Liver (tissue), 9 donors: ENCODE results near the gene WWC2. TPM values are rescaled to one million over a fixed set of nuclear protein-coding genes. Genes with fewer than 3 reads are reported as not detected.

ENCODE experiments used
- DNase-seq: peaks from one replicate; pipeline ENCODE4 v3.0.0-alpha.2; 2017; ENCODE audit warnings: low spot score
- H3K27ac ChIP-seq, 2 donors: one replicate each; pipeline ENCODE4 v1.7.0; 2013; ENCODE audit warnings: inconsistent platforms in 2 of 2, low read length in 2 of 2, control low read depth in 1 of 2, low read depth in 1 of 2, mild to moderate bottlenecking in 1 of 2
- H3K27me3 ChIP-seq, 4 donors: one replicate each; pipeline versions ENCODE4 v1.6.1 to v1.7.0; 2013; ENCODE audit warnings: low read length in 3 of 4, inconsistent platforms in 1 of 4, mild to moderate bottlenecking in 1 of 4, moderate library complexity in 1 of 4; ENCODE audit not compliant: control insufficient read depth in 4 of 4, insufficient read depth in 4 of 4
- H3K36me3 ChIP-seq, 4 donors: one replicate each; pipeline versions ENCODE4 v1.6.1 to v1.7.0; 2013; ENCODE audit warnings: low read length in 3 of 4, mild to moderate bottlenecking in 3 of 4, low read depth in 1 of 4, moderate library complexity in 1 of 4; ENCODE audit not compliant: control insufficient read depth in 4 of 4, insufficient read depth in 3 of 4
- H3K4me1 ChIP-seq, 4 donors: one replicate each; pipeline versions ENCODE4 v1.6.1 to v1.7.0; 2013; ENCODE audit warnings: low read length in 3 of 4, mild to moderate bottlenecking in 3 of 4, moderate library complexity in 1 of 4; ENCODE audit not compliant: control insufficient read depth in 4 of 4, insufficient read depth in 4 of 4
- H3K4me3 ChIP-seq, 3 donors: one replicate each; pipeline versions ENCODE4 v1.6.1 to v1.7.0; 2013; ENCODE audit warnings: low read length in 3 of 3, control low read depth in 1 of 3, low read depth in 1 of 3, mild to moderate bottlenecking in 1 of 3
- H3K9ac ChIP-seq, 2 donors: one replicate each; pipeline ENCODE4 v1.7.0; 2013; ENCODE audit warnings: low read length in 2 of 2, mild to moderate bottlenecking in 2 of 2, moderate library complexity in 2 of 2, control low read depth in 1 of 2, low read depth in 1 of 2
- H3K9me3 ChIP-seq, 4 donors: one replicate each; pipeline versions ENCODE4 v1.6.1 to v1.7.0; 2013; ENCODE audit warnings: low read length in 3 of 4; ENCODE audit not compliant: control insufficient read depth in 4 of 4
- EGR1 ChIP-seq, 2 donors: IDR thresholded peaks; 2 replicates each; pipeline ENCODE4 v1.6.1; 2016 to 2018; ENCODE audit warnings: antibody characterized with exemption in 2 of 2, low read depth in 2 of 2
- FOXA1 ChIP-seq: IDR thresholded peaks from 2 replicates; pipeline ENCODE4 v1.6.1; 2016; ENCODE audit warnings: antibody characterized with exemption
- FOXA2 ChIP-seq: IDR thresholded peaks from 2 replicates; pipeline ENCODE4 v1.6.1; 2016; ENCODE audit warnings: antibody characterized with exemption
- GABPA ChIP-seq, 2 donors: IDR thresholded peaks in 1 of 2; conservative IDR thresholded peaks in 1 of 2; 2 replicates each; pipeline ENCODE4 v1.6.1; 2016; ENCODE audit warnings: antibody characterized with exemption in 2 of 2, mild to moderate bottlenecking in 1 of 2, moderate library complexity in 1 of 2
- HNF4A ChIP-seq, 2 donors: conservative IDR thresholded peaks; 2 replicates each; pipeline ENCODE4 v1.6.1; 2016; ENCODE audit warnings: antibody characterized with exemption in 2 of 2, mild to moderate bottlenecking in 2 of 2
- HNF4G ChIP-seq: IDR thresholded peaks from 2 replicates; pipeline ENCODE4 v1.6.1; 2016; ENCODE audit warnings: antibody characterized with exemption
- JUND ChIP-seq, 2 donors: IDR thresholded peaks; 2 replicates each; pipeline ENCODE4 v1.6.1; 2016; ENCODE audit warnings: antibody characterized with exemption in 2 of 2
- RAD21 ChIP-seq, 2 donors: IDR thresholded peaks; 2 replicates each; pipeline ENCODE4 v1.6.1; 2016; ENCODE audit warnings: antibody characterized with exemption in 2 of 2, mild to moderate bottlenecking in 2 of 2
- SP1 ChIP-seq: IDR thresholded peaks from 2 replicates; pipeline ENCODE4 v1.6.1; 2018; ENCODE audit warnings: antibody characterized with exemption, mild to moderate bottlenecking
- TAF1 ChIP-seq: conservative IDR thresholded peaks from 2 replicates; pipeline ENCODE4 v1.6.1; 2016; ENCODE audit warnings: antibody characterized with exemption, mild to moderate bottlenecking
- YY1 ChIP-seq: IDR thresholded peaks from 2 replicates; pipeline ENCODE4 v1.6.1; 2016; ENCODE audit warnings: antibody characterized with exemption, mild to moderate bottlenecking
- WGBS: extraction: QIAGEN DNeasy Blood & Tissue Kit; methylation state at CpG from one replicate; pipeline ENCODE4 v1.1.7; 2013; 5-methylcytosine and 5-hydroxymethylcytosine counted together
- polyA plus RNA-seq, 2 donors: library from polyadenylated mRNA; stranded (reverse) in 1 of 2; unstranded in 1 of 2; fragments of 200-250 nt in 1 of 2; fragments of >200 nt in 1 of 2; fragmentation: Nextera tagmentation in 1 of 2; extraction: Ambion mirVana in 1 of 2; gene quantifications; one replicate each; pipeline versions ENCODE4 v1.2.1 to v1.2.3, GENCODE V29; 2013 to 2015
- total RNA-seq, 2 donors: library from RNA; depleted of rRNA; stranded (reverse); fragments of >200 nt; gene quantifications; one replicate each; pipeline ENCODE4 v1.2.3, GENCODE V29; 2014
- TF ChIP-seq, protein P1 (sequence below): IDR thresholded peaks from 2 replicates; pipeline ENCODE4 v1.6.1; 2016; ENCODE audit warnings: antibody characterized with exemption
- TF ChIP-seq, protein P2 (sequence below): IDR thresholded peaks from 2 replicates; pipeline ENCODE4 v1.6.1; 2016; ENCODE audit warnings: antibody characterized with exemption
- TF ChIP-seq, protein P3 (sequence below): fragments of 150-350 bp; IDR thresholded peaks from 2 replicates; pipeline ENCODE4 v1.5.1; 2017; ENCODE audit warnings: improper control_type of control experiment, low read depth, low read length; ENCODE audit not compliant: missing input control
- TF ChIP-seq, protein P4 (sequence below): IDR thresholded peaks from 2 replicates; pipeline ENCODE4 v1.6.1; 2016; ENCODE audit warnings: antibody characterized with exemption, mild to moderate bottlenecking
- TF ChIP-seq, protein P5 (sequence below): IDR thresholded peaks from 2 replicates; pipeline ENCODE4 v1.6.1; 2016; ENCODE audit warnings: antibody characterized with exemption
- donor health status: healthy.
- donor health status: healthy.
- donor health status: healthy.
- donor health status: healthy.
- donor health status: healthy.

The WWC2 gene
- total and polyA plus RNA-seq, 4 donors: 8.6 to 60.1 (median 13.3) TPM

DNA sequence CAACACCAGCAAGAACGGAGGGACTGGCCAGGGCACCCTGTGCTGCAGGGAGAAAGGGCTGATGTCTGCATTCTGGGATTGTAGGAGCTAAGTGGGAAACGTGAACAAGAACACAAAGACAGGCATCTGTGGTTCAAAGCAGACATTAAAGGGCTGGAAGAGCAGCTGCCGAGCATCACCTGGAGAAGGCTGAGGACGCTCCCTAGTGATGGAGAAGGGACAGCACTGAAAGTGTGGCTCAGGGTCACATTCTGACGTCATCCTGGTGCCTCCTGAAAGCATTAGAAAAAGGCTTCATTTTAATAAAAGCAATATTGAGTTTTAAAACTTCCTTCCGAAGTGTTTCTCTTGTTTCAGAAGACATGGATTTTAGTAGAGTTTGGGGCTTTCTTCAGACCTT, 158.8 kb downstream of the WWC2 start:
- Histone ChIP-seq H3K9ac (no peak overlapping the region), H3K27me3 (no peaks in the 10 kb centered on the region), H3K36me3 (no peaks in the 10 kb centered on the region), H3K27ac (no peak overlapping the region), H3K9me3 (no peaks in the 10 kb centered on the region), H3K4me1 (peaks cover 5 to 57% (median 46%) of the 10 kb centered on the region in 4 donors), H3K4me3 (no peak overlapping the region)
- TF ChIP-seq FOXA1 (no peak), JUND (IDR thresholded peaks at IDR 0.05) (no peak), TAF1 (no peak), HNF4G (no peak), FOXA2 (no peak), RAD21 (IDR thresholded peaks at IDR 0.05) (no peak), EGR1 (IDR thresholded peaks at IDR 0.05; ENCODE audit: low read depth in 2 of 2) (no peak), YY1 (no peak)
- TF ChIP-seq, protein P1, sequence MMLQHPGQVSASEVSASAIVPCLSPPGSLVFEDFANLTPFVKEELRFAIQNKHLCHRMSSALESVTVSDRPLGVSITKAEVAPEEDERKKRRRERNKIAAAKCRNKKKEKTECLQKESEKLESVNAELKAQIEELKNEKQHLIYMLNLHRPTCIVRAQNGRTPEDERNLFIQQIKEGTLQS: no peak
- TF ChIP-seq, protein P2, sequence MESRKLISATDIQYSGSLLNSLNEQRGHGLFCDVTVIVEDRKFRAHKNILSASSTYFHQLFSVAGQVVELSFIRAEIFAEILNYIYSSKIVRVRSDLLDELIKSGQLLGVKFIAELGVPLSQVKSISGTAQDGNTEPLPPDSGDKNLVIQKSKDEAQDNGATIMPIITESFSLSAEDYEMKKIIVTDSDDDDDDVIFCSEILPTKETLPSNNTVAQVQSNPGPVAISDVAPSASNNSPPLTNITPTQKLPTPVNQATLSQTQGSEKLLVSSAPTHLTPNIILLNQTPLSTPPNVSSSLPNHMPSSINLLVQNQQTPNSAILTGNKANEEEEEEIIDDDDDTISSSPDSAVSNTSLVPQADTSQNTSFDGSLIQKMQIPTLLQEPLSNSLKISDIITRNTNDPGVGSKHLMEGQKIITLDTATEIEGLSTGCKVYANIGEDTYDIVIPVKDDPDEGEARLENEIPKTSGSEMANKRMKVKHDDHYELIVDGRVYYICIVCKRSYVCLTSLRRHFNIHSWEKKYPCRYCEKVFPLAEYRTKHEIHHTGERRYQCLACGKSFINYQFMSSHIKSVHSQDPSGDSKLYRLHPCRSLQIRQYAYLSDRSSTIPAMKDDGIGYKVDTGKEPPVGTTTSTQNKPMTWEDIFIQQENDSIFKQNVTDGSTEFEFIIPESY: no peak
- TF ChIP-seq, protein P3, sequence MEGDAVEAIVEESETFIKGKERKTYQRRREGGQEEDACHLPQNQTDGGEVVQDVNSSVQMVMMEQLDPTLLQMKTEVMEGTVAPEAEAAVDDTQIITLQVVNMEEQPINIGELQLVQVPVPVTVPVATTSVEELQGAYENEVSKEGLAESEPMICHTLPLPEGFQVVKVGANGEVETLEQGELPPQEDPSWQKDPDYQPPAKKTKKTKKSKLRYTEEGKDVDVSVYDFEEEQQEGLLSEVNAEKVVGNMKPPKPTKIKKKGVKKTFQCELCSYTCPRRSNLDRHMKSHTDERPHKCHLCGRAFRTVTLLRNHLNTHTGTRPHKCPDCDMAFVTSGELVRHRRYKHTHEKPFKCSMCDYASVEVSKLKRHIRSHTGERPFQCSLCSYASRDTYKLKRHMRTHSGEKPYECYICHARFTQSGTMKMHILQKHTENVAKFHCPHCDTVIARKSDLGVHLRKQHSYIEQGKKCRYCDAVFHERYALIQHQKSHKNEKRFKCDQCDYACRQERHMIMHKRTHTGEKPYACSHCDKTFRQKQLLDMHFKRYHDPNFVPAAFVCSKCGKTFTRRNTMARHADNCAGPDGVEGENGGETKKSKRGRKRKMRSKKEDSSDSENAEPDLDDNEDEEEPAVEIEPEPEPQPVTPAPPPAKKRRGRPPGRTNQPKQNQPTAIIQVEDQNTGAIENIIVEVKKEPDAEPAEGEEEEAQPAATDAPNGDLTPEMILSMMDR: no peak
- TF ChIP-seq, protein P4, sequence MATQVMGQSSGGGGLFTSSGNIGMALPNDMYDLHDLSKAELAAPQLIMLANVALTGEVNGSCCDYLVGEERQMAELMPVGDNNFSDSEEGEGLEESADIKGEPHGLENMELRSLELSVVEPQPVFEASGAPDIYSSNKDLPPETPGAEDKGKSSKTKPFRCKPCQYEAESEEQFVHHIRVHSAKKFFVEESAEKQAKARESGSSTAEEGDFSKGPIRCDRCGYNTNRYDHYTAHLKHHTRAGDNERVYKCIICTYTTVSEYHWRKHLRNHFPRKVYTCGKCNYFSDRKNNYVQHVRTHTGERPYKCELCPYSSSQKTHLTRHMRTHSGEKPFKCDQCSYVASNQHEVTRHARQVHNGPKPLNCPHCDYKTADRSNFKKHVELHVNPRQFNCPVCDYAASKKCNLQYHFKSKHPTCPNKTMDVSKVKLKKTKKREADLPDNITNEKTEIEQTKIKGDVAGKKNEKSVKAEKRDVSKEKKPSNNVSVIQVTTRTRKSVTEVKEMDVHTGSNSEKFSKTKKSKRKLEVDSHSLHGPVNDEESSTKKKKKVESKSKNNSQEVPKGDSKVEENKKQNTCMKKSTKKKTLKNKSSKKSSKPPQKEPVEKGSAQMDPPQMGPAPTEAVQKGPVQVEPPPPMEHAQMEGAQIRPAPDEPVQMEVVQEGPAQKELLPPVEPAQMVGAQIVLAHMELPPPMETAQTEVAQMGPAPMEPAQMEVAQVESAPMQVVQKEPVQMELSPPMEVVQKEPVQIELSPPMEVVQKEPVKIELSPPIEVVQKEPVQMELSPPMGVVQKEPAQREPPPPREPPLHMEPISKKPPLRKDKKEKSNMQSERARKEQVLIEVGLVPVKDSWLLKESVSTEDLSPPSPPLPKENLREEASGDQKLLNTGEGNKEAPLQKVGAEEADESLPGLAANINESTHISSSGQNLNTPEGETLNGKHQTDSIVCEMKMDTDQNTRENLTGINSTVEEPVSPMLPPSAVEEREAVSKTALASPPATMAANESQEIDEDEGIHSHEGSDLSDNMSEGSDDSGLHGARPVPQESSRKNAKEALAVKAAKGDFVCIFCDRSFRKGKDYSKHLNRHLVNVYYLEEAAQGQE: no peak
- TF ChIP-seq, protein P5, sequence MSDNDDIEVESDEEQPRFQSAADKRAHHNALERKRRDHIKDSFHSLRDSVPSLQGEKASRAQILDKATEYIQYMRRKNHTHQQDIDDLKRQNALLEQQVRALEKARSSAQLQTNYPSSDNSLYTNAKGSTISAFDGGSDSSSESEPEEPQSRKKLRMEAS: no peak
- 88% methylated on average over 6 of the region's 6 CpGs for WGBS
- no peak for DNase-seq

DNA sequence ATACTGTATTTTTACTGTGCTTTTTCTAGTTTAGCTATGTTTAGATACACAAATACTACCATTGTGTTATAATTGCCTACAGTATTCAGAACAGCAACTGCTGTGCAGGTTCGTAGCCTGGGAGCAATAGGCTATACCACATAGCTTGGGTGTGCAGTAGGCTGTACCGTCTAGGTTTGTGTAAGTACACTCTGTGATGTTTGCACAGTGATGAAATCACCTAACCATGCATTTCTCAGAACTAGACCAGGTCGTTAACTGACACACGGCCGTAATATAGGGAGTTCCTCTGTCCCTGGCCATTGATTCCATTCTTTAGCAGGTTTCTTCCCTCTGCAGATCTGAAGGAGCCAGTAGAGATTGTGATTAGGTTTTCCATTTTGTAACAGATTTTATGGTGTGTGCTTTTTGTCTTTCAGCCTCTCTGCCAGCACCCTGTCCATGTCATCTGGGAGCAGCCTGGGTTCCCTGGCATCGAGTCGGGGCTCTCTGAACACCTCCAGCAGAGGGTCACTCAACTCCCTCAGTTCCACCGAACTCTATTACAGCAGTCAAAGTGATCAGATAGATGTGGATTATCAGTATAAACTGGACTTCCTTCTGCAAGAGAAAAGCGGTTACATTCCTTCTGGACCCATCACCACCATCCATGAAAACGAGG, 161.6 kb downstream of the WWC2 start:
- DNase-seq: no peak
- Histone ChIP-seq H3K4me1 (peaks cover 3 to 41% (median 28%) of the 10 kb centered on the region in 4 donors), H3K27ac (peak overlapping the region; percentile 53 to 56), H3K36me3 (peaks cover 0 to 6% (median 2%) of the 10 kb centered on the region in 4 donors), H3K9me3 (no peaks in the 10 kb centered on the region), H3K27me3 (no peaks in the 10 kb centered on the region), H3K4me3 (peak overlapping the region in 2 of 3 donors; percentile 1 to 49), H3K9ac (peak overlapping the region in 1 of 2 donors; percentile 45)
- WGBS: 39% methylated on average over 10 of the region's 10 CpGs
- TF ChIP-seq, protein P2: peak; percentile 61
- TF ChIP-seq, protein P3: no peak
- TF ChIP-seq, protein P1: peak; percentile 87
- peak; percentile 67 to 70 for TF ChIP-seq HNF4A (conservative IDR thresholded peaks at IDR 0.05)
- TF ChIP-seq TAF1: peak; percentile 26
- TF ChIP-seq GABPA (IDR thresholded peaks at IDR 0.05 in 1 of 2, conservative IDR thresholded peaks at IDR 0.05 in 1 of 2): no peak
- peak; percentile 26 for TF ChIP-seq HNF4G
- peak; percentile 92 for TF ChIP-seq FOXA2
- peak; percentile 85 for TF ChIP-seq FOXA1
- peak; percentile 85 to 86 for TF ChIP-seq JUND (IDR thresholded peaks at IDR 0.05)
- peak; percentile 88 for TF ChIP-seq SP1
- peak; percentile 43 for TF ChIP-seq YY1
